Progenitor cell of endocrine pancreas (in vitro differentiated cells): ENCODE data around the gene UPP2. TPM values are rescaled to one million over a fixed set of nuclear protein-coding genes. Genes with fewer than 3 reads are reported as not detected.

ENCODE experiments used
- DNase-seq: peaks from one replicate; pipeline ENCODE4 v3.0.0; 2021; ENCODE audit warnings: low spot score; ENCODE audit not compliant: unreplicated experiment
- H3K27ac Mint-ChIP-seq: 2 replicates; pipeline ENCODE4 v1.8.0; 2021; ENCODE audit warnings: mild to moderate bottlenecking, moderate library complexity, mixed read lengths
- H3K27me3 Mint-ChIP-seq: 2 replicates; pipeline ENCODE4 v1.8.0; 2021; ENCODE audit warnings: mixed read lengths
- H3K36me3 Mint-ChIP-seq: 2 replicates; pipeline ENCODE4 v1.8.0; 2022; ENCODE audit warnings: mixed read lengths; ENCODE audit not compliant: insufficient read depth
- H3K4me1 Mint-ChIP-seq: 2 replicates; pipeline ENCODE4 v1.8.0; 2021; ENCODE audit warnings: low read depth, mixed read lengths
- H3K4me3 Mint-ChIP-seq: 2 replicates; pipeline ENCODE4 v1.8.0; 2021; ENCODE audit warnings: low read depth, mild to moderate bottlenecking, moderate library complexity, mixed read lengths
- H3K9me3 Mint-ChIP-seq: 2 replicates; pipeline ENCODE4 v1.8.0; 2021; ENCODE audit warnings: low read depth, mixed read lengths
- total RNA-seq: library from RNA; stranded (reverse); gene quantifications from 2 replicates; pipeline ENCODE4 v1.2.1, GENCODE V29; 2021
- TF ChIP-seq, protein P1 (sequence below): fragments of 200-600 bp; sonication (generic); IDR thresholded peaks from one replicate; pipeline ENCODE4 v1.5.0; 2021; ENCODE audit warnings: antibody characterized with exemption, mild to moderate bottlenecking; ENCODE audit not compliant: unreplicated experiment

The UPP2 gene
- total RNA-seq, 1 donor from 2014 or later: not detected

DNA sequence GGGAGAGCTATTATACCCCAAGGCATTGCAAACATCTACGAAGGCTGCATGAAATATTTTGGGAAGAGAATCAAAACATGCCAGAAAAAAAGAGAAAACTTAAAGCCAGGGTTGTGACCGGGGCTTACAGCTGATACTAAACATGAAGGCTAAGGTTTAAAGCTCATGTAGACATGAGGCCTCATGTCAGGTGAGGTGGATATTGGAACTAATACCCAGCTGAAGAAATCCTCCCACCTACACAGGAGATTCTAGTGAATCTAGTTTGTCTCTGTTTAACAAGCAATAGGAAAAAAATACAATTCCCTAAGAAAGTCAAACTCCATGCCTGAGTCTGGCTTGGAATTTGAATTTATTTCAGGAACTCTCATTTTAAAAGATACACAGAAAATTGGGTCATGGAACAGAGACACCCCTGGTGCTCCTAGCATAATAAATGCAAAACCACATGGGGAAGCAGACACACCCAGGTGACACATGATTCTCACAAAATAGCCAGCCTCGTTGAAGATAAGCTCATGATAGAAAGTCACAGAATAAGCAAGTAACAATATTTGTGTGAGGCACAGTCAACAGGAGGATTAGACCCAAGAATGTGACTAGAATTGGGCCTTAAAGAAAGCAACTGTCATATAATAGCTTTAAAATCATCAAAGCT is 42.2 kb downstream of the UPP2 start:
- Mint-ChIP-seq H3K4me3 (no peak overlapping the region), H3K36me3 (peaks cover 1% of the 10 kb centered on the region), H3K9me3 (peaks cover 20% of the 10 kb centered on the region), H3K4me1 (no peaks in the 10 kb centered on the region), H3K27me3 (no peaks in the 10 kb centered on the region), H3K27ac (no peak overlapping the region)
- TF ChIP-seq, protein P1, sequence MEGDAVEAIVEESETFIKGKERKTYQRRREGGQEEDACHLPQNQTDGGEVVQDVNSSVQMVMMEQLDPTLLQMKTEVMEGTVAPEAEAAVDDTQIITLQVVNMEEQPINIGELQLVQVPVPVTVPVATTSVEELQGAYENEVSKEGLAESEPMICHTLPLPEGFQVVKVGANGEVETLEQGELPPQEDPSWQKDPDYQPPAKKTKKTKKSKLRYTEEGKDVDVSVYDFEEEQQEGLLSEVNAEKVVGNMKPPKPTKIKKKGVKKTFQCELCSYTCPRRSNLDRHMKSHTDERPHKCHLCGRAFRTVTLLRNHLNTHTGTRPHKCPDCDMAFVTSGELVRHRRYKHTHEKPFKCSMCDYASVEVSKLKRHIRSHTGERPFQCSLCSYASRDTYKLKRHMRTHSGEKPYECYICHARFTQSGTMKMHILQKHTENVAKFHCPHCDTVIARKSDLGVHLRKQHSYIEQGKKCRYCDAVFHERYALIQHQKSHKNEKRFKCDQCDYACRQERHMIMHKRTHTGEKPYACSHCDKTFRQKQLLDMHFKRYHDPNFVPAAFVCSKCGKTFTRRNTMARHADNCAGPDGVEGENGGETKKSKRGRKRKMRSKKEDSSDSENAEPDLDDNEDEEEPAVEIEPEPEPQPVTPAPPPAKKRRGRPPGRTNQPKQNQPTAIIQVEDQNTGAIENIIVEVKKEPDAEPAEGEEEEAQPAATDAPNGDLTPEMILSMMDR: no peak
- DNase-seq: no peak

DNA sequence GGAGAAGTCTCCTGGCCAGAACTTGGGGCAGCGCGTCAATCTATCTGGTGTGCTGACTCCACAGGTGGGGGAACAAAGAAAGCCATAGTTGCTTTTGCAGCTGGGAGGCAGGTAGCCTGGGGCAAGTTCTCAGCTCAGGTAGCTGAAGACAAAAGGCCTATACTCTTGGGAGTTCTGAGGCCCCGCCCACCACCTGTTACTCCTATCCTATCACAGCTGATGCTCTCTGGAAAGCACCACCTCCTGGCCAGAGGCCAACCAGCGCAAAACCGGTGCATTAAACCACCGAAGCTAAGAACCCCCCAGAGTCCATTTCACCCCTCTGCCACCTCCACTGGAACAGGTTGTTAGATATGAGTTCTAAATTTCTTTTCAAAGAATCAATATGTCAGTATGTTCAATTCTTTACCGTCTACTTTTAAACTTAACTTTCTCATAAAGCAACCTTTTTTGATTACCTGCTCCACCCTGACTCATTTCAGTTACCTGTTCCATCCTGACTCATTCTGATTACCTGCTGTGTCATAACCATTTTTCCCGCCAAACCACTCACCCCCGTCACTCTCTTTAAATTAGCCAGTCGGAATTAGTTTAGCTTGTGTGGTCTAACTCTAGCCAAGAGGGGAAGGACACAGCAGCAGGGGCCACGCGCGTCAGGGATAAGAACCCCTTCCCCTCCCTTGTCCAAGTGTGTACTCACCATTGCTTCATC is 43.4 kb downstream of the UPP2 start:
- Mint-ChIP-seq H3K4me3 (no peak overlapping the region), H3K36me3 (peaks cover 1% of the 10 kb centered on the region), H3K9me3 (peaks cover 26% of the 10 kb centered on the region), H3K27ac (no peak overlapping the region), H3K4me1 (no peaks in the 10 kb centered on the region), H3K27me3 (no peaks in the 10 kb centered on the region)
- TF ChIP-seq, protein P1: no peak
- no peak for DNase-seq

DNA sequence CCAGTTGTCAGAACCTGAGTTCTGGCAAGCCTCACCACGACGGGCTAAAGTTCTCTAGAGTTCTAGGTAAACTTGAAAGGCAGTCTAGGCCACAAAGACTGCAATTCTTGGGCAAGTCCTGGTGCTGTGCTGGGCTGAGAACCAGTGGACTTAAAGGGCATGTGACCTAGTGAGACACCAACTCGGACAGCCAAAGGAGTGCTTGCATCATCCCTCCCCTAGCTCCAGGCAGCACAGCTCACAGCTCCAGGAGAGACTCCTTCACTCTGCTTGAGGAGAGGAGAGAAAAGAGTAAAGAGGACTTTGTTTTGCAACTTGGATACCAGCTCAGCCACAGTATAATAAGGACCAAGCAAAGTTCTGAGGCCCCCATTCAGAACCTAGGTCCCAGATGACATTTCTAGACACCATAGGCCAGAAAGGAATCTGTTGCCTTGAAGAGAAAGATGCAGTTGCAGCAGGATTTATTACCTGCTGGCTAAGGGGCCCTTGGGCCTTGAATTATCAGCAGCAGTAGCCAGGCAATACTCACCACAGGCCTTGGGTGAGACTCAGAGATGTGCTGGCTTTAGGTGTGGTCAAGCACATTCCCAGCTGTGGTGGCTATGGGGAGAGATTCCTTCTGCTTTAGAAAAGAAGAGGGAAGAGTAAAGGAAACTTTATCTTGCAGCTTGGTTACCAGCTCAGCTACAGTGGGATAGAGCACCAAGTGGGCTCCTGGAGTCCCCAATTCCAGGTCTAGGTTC is 51.8 kb downstream of the UPP2 start:
- peaks cover 15% of the 10 kb centered on the region for H3K9me3 Mint-ChIP-seq
- no peak overlapping the region for H3K27ac Mint-ChIP-seq
- TF ChIP-seq, protein P1: no peak
- no peaks in the 10 kb centered on the region for H3K36me3 Mint-ChIP-seq
- H3K4me1 Mint-ChIP-seq: peaks cover 2% of the 10 kb centered on the region
- H3K27me3 Mint-ChIP-seq: no peaks in the 10 kb centered on the region
- DNase-seq: no peak
- H3K4me3 Mint-ChIP-seq: no peak overlapping the region

DNA sequence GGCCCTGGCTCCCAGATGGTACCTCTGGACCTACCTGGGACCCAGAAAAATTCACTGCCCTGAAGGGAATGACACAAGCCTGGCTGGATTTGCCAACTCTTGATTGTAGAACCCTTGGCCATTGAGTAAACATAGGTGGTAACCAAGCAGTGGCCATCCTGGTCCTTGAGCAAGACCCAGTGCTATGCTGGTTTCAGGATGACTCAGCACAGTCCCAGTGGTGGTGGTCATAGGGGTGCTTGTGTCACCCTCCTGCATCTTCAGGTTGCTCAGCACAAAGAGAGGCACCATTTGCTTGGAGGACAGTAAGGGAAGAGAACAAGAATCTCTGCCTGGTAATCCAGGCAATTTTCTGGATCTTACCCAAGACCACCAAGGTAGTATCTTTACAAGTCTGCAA is 52.9 kb downstream of the UPP2 start:
- no peak overlapping the region for H3K27ac Mint-ChIP-seq
- H3K36me3 Mint-ChIP-seq: no peaks in the 10 kb centered on the region
- peaks cover 2% of the 10 kb centered on the region for H3K4me1 Mint-ChIP-seq
- peaks cover 9% of the 10 kb centered on the region for H3K9me3 Mint-ChIP-seq
- H3K27me3 Mint-ChIP-seq: no peaks in the 10 kb centered on the region
- H3K4me3 Mint-ChIP-seq: no peak overlapping the region
- TF ChIP-seq, protein P1: no peak
- DNase-seq: no peak

DNA sequence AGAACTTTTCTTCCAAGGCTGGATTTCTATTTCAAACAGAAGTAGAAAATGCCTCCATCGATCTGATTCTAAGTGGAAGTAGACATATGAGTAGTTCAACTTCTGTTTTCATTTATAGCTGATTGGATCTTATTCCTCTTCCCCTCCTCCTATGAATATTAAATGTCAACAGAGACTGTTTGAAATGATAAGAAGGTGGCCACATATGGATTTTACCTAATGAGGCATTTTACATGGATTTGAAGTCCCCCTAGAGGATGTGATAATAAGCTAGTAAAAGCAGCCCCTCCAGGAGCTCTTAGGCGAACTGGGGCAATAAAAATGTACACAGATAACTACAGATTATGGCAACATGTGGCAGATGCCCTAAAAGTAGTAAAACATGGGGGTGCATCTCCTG is 71.0 kb downstream of the UPP2 start:
- H3K9me3 Mint-ChIP-seq: no peaks in the 10 kb centered on the region
- no peaks in the 10 kb centered on the region for H3K36me3 Mint-ChIP-seq

More for the DNA sequence above, 71.0 kb downstream of the UPP2 start:
- no peak for DNase-seq
- Mint-ChIP-seq H3K4me1 (no peaks in the 10 kb centered on the region), H3K4me3 (no peak overlapping the region), H3K27ac (no peak overlapping the region), H3K27me3 (no peaks in the 10 kb centered on the region)
- TF ChIP-seq, protein P1: no peak
